Glomerular endothelial cell (primary cell): ENCODE measurements around the gene DAP. TPM values are rescaled to one million over a fixed set of nuclear protein-coding genes. Genes with fewer than 3 reads are reported as not detected.
"Not testable (repeated sequence)": the region's sequence is repeated elsewhere in the genome, so short reads cannot be mapped to it uniquely, and the experiment has no call there.

Experiments
- DNase-seq: peaks from one replicate; pipeline ENCODE4 v3.0.0-alpha.2; 2011; ENCODE audit warnings: low read depth, low spot score; ENCODE audit errors: extremely low read depth
- total RNA-seq: library from RNA; depleted of rRNA; stranded (reverse); fragments of >200 nt; gene quantifications from 2 replicates; pipeline ENCODE4 v1.2.3, GENCODE V29; 2015

DAP gene
- total RNA-seq, 1 donor from 2014 or later, result 118 TPM

- no peak for DNase-seq
Measured at GRCh38 chr5:10636363-10637142, 124.5 kb downstream of the DAP start.

GRCh38 chr5:10635867-10636350 is 125.1 kb downstream of the DAP start:
- DNase-seq, result no peak

DNA sequence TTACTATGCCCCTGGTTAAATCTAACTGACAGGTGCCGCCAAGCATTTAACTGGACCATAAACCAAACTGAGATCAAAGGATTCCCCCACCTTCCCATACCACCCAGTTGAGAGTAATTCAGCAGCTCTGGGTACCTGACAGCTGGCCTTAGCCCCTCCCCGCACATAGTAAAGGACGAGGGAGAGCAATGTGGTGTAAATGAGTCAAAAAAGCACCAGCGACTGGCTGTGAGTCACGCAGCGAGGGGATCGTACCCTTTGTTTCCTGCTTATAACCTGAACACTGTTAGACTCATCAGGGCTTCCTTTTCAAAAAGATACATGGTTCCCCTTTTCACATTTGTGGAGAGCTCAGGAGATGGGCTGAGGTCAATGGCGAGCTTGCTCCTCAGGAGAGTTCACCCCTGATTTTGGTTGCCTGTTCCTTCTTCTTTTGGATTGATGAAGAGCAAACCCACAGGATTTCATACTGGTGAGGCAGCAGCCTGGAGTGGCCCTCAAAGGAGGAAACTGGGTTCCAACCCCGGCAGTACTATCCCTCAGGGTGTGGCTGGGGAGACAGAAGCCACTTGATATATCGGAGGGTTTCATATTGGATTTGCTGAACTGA is 125.7 kb downstream of the DAP start:
- no peak for DNase-seq

DNA sequence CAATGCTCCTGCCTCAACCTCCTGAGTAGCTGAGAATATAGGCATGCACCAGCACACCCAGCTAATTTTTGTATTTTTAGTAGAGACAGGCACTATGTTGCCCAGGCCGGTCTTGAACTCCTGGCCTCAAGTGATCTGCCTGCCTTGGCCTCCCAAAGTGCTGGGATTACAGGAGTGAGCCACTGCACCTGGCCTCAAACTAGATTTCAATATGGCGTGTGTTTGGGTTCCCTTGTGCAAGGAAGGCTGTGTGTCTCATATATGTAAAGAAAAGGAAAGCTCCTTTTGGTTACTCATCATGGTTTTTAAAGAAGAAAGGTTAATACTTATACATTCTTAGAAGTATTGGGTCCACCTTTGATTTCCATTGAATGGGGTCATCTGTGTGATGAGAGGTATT is 126.5 kb downstream of the DAP start:
- DNase-seq, result no peak

DNA sequence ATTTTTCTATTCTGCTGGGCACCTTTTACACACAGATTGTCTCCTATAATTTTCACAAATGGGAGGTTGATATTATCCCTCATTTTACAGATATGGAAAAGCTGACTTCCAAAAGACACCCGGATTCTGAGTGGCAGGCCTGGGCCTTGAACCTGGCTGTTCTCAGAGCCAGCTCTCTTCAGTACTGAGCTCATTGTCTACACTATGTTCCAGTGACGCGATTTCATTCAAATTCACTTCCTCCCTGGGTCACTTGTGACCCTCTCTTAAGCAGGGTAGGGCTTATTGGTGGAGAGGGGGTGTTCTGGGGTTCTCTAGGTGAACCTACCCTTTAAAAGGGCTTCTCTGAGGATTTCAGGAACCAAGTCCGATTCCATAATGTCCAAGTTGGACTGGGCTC is 127.0 kb downstream of the DAP start:
- DNase-seq, result no peak

DNA sequence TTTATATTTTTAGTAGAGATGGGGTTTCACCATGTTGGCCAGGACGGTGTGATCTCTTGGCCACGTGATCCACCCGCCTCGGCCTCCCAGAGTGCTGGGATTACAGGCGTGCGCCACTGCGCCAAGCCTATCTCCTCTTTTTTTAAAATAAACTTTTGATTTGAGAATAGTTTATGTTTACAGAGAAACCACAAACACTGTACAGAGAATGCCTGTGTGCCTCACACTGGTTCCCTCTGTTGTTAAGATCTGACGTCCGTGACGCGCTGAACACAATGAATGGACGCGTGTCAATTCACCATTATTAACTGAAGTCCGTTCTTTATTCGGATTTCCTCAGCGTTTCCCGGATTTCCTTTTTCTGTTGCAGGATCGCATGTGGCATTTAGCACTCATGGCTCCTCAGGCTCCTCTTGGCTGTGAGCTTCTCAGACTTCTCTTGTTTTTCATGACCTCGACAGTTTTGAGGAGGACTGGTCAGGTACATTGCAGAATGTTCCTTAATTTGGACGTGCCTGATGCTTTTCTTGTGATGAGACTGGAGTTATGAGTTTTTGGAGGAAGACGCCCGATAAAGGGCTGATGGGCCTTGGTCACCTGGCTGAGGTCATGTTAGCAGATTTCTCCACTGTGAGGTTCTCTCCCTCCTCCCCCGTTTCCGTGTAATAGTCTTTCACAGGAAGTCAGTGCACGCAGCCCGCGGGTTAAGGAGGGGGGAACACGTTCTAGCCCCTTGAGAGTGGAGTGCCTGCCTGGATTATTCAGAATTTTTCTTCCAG is 127.6 kb downstream of the DAP start:
- DNase-seq, result peak; percentile 86

DNA sequence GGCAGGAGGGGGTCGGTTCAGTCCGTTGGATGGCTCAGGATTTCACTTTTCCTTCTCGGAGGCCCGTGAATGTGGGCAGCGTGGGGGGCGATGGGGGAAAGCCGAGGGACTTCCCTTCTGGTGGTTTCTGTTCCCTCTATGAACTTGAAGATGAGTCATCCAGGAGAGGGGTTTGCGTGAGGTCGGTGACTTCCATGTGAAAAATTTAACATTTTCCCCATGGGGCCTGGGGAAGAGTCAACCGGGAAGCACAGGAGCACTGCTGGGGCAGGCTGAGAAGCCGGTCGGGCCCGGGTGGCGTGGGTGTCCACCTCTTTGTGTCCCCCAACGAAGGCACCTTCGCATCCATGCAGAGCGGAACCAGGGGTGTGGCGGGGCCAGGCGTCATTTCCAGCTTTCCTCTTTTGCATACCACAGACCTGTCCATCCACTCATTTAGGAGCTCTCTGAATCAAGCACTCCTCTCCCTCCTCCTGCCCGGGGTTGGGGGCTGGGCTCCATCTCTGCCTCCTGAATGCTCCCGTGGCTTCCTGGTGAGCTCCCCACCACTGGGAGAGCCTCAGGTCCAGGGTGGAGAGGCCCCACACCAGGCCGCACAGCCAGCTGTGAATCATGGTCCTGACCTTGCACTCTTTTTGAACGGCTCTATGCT is 128.8 kb downstream of the DAP start:
- no peak for DNase-seq

DNA sequence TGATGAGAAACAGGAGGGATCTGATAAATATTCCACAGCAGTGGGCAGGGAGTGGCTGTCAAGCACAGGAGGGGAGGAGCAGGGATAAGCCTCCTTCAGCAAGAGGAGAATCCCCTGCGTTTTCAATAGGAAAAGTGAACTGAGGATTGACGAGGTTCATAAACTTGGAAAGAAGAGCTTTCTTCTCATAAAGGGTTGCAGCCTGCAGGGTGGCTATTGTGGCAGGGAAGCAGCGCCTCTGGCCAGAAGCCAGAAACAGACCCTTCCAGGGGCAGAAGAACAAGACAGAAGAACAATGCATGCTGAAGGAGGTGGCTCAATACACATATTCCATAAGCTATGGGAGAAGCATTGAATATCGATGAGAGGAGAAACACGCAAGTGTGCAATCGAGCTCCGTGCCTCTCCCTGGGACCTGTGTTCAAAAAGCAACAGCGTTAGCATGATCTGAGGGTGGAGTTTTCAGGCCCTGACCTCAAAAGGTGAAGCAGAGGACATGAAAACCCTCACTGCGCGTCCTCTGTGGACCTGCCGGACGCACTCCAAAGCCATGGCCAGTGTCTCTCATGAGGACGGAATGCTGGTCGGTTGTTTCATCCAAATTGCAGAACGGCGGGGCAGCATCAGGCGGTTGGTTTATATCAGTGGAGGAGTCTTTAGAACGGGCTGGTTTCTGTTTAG is 129.6 kb downstream of the DAP start:
- DNase-seq, result no peak

DNA sequence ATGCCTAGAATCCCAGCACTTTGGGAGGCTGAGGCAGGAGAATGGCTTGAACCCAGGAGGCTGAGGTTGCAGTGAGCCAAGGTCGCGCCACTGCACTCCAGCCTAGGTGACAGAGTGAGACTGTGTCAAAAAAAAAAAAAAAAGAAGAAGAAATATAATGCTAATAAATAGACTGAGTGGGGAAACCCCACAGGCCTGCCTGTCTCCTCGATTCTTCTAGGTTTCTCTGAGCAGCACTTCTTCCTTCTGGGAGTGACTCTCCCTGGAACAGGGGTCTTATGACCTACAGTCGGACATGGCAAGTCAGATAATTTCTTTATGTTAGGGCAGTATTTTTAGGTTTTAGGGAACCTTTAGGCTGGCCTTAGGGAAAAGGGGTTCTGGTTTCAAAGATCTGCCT is 130.3 kb downstream of the DAP start:
- DNase-seq, result not testable (repeated sequence)

- no peak for DNase-seq
Measured at GRCh38 chr5:10630126-10630525, 130.9 kb downstream of the DAP start.

GRCh38 chr5:10629682-10630081 is 131.4 kb downstream of the DAP start:
- DNase-seq, result no peak

Other genes with a start within 250 kb of the DAP start
- gene ANKRD33B, start 197.2 kb downstream of the DAP start, total RNA-seq, result 5.6 and 6.1 TPM in 2 replicates